Liver (tissue), 9 donors: ENCODE data around the gene ADCK1. TPM values are rescaled to one million over a fixed set of nuclear protein-coding genes. Genes with fewer than 3 reads are reported as not detected.
A peak's percentile ranks its signal among the peaks of the same experiment; 100 is the strongest.

ENCODE experiments used
- DNase-seq: peaks from one replicate; pipeline ENCODE4 v3.0.0-alpha.2; 2017; ENCODE audit warnings: low spot score
- H3K27ac ChIP-seq, 2 donors: one replicate each; pipeline ENCODE4 v1.7.0; 2013; ENCODE audit warnings: inconsistent platforms in 2 of 2, low read length in 2 of 2, control low read depth in 1 of 2, low read depth in 1 of 2, mild to moderate bottlenecking in 1 of 2
- H3K27me3 ChIP-seq, 4 donors: one replicate each; pipeline versions ENCODE4 v1.6.1 to v1.7.0; 2013; ENCODE audit warnings: low read length in 3 of 4, inconsistent platforms in 1 of 4, mild to moderate bottlenecking in 1 of 4, moderate library complexity in 1 of 4; ENCODE audit not compliant: control insufficient read depth in 4 of 4, insufficient read depth in 4 of 4
- H3K36me3 ChIP-seq, 4 donors: one replicate each; pipeline versions ENCODE4 v1.6.1 to v1.7.0; 2013; ENCODE audit warnings: low read length in 3 of 4, mild to moderate bottlenecking in 3 of 4, low read depth in 1 of 4, moderate library complexity in 1 of 4; ENCODE audit not compliant: control insufficient read depth in 4 of 4, insufficient read depth in 3 of 4
- H3K4me1 ChIP-seq, 4 donors: one replicate each; pipeline versions ENCODE4 v1.6.1 to v1.7.0; 2013; ENCODE audit warnings: low read length in 3 of 4, mild to moderate bottlenecking in 3 of 4, moderate library complexity in 1 of 4; ENCODE audit not compliant: control insufficient read depth in 4 of 4, insufficient read depth in 4 of 4
- H3K4me3 ChIP-seq, 3 donors: one replicate each; pipeline versions ENCODE4 v1.6.1 to v1.7.0; 2013; ENCODE audit warnings: low read length in 3 of 3, control low read depth in 1 of 3, low read depth in 1 of 3, mild to moderate bottlenecking in 1 of 3
- H3K9ac ChIP-seq, 2 donors: one replicate each; pipeline ENCODE4 v1.7.0; 2013; ENCODE audit warnings: low read length in 2 of 2, mild to moderate bottlenecking in 2 of 2, moderate library complexity in 2 of 2, control low read depth in 1 of 2, low read depth in 1 of 2
- H3K9me3 ChIP-seq, 4 donors: one replicate each; pipeline versions ENCODE4 v1.6.1 to v1.7.0; 2013; ENCODE audit warnings: low read length in 3 of 4; ENCODE audit not compliant: control insufficient read depth in 4 of 4
- FOXA1 ChIP-seq: IDR thresholded peaks from 2 replicates; pipeline ENCODE4 v1.6.1; 2016; ENCODE audit warnings: antibody characterized with exemption
- FOXA2 ChIP-seq: IDR thresholded peaks from 2 replicates; pipeline ENCODE4 v1.6.1; 2016; ENCODE audit warnings: antibody characterized with exemption
- HNF4G ChIP-seq: IDR thresholded peaks from 2 replicates; pipeline ENCODE4 v1.6.1; 2016; ENCODE audit warnings: antibody characterized with exemption
- JUND ChIP-seq, 2 donors: IDR thresholded peaks; 2 replicates each; pipeline ENCODE4 v1.6.1; 2016; ENCODE audit warnings: antibody characterized with exemption in 2 of 2
- MAX ChIP-seq: IDR thresholded peaks from 2 replicates; pipeline ENCODE4 v1.6.1; 2016; ENCODE audit warnings: antibody characterized with exemption
- NR2F2 ChIP-seq: IDR thresholded peaks from 2 replicates; pipeline ENCODE4 v1.6.1; 2016; ENCODE audit warnings: antibody characterized with exemption
- RAD21 ChIP-seq, 2 donors: IDR thresholded peaks; 2 replicates each; pipeline ENCODE4 v1.6.1; 2016; ENCODE audit warnings: antibody characterized with exemption in 2 of 2, mild to moderate bottlenecking in 2 of 2
- REST ChIP-seq: IDR thresholded peaks from 2 replicates; pipeline ENCODE4 v1.6.1; 2016; ENCODE audit warnings: antibody characterized with exemption, mild to moderate bottlenecking
- TAF1 ChIP-seq: conservative IDR thresholded peaks from 2 replicates; pipeline ENCODE4 v1.6.1; 2016; ENCODE audit warnings: antibody characterized with exemption, mild to moderate bottlenecking
- YY1 ChIP-seq: IDR thresholded peaks from 2 replicates; pipeline ENCODE4 v1.6.1; 2016; ENCODE audit warnings: antibody characterized with exemption, mild to moderate bottlenecking
- ZBTB33 ChIP-seq: IDR thresholded peaks from 2 replicates; pipeline ENCODE4 v1.6.1; 2016; ENCODE audit warnings: antibody characterized with exemption
- WGBS: extraction: QIAGEN DNeasy Blood & Tissue Kit; methylation state at CpG from one replicate; pipeline ENCODE4 v1.1.7; 2013; 5-methylcytosine and 5-hydroxymethylcytosine counted together
- polyA plus RNA-seq, 2 donors: library from polyadenylated mRNA; stranded (reverse) in 1 of 2; unstranded in 1 of 2; fragments of 200-250 nt in 1 of 2; fragments of >200 nt in 1 of 2; fragmentation: Nextera tagmentation in 1 of 2; extraction: Ambion mirVana in 1 of 2; gene quantifications; one replicate each; pipeline versions ENCODE4 v1.2.1 to v1.2.3, GENCODE V29; 2013 to 2015
- total RNA-seq, 2 donors: library from RNA; depleted of rRNA; stranded (reverse); fragments of >200 nt; gene quantifications; one replicate each; pipeline ENCODE4 v1.2.3, GENCODE V29; 2014
- donor health status: healthy.
- donor health status: healthy.
- donor health status: healthy.
- donor health status: healthy.
- donor health status: healthy.

Gene ADCK1
- total and polyA plus RNA-seq, 4 donors: 4.0 to 4.9 (median 4.4) TPM

GRCh38 chr14:77880056-77880455, 80.1 kb downstream of the ADCK1 start (continued):
- TF ChIP-seq MAX (no peak), RAD21 (IDR thresholded peaks at IDR 0.05) (no peak)

- no peak for DNase-seq
Measured at GRCh38 chr14:77882098-77882497, 82.2 kb downstream of the ADCK1 start.

GRCh38 chr14:77882636-77883035, 82.7 kb downstream of the ADCK1 start:
- no peak for DNase-seq

More at GRCh38 chr14:77882098-77882497, 82.2 kb downstream of the ADCK1 start:
- Histone ChIP-seq H3K4me3 (no peak overlapping the region), H3K36me3 (peaks cover 0 to under 1% (median 0%) of the 10 kb centered on the region in 4 donors), H3K9me3 (no peaks in the 10 kb centered on the region), H3K27ac (no peak overlapping the region), H3K4me1 (no peaks in the 10 kb centered on the region), H3K9ac (no peak overlapping the region), H3K27me3 (no peaks in the 10 kb centered on the region)
- 80% methylated on average over 5 of the region's 5 CpGs for WGBS
- TF ChIP-seq NR2F2 (no peak), FOXA2 (no peak), YY1 (no peak), REST (no peak), FOXA1 (no peak), ZBTB33 (no peak), HNF4G (no peak)

GRCh38 chr14:77883131-77883846, 83.4 kb downstream of the ADCK1 start:
- no peaks in the 10 kb centered on the region for H3K4me1 ChIP-seq
- H3K27me3 ChIP-seq: no peaks in the 10 kb centered on the region
- no peaks in the 10 kb centered on the region for H3K9me3 ChIP-seq
- H3K36me3 ChIP-seq: peaks cover 0 to 12% (median 4%) of the 10 kb centered on the region in 4 donors
- H3K9ac ChIP-seq: no peak overlapping the region
- DNase-seq: no peak
- H3K4me3 ChIP-seq: no peak overlapping the region
- 91% methylated on average over 7 of the region's 7 CpGs for WGBS
- TF ChIP-seq TAF1: no peak
- no peak for TF ChIP-seq NR2F2
- no peak for TF ChIP-seq MAX
- no peak overlapping the region for H3K27ac ChIP-seq

More at GRCh38 chr14:77882636-77883035, 82.7 kb downstream of the ADCK1 start:
- Histone ChIP-seq H3K9ac (no peak overlapping the region), H3K27me3 (no peaks in the 10 kb centered on the region), H3K4me3 (no peak overlapping the region), H3K4me1 (no peaks in the 10 kb centered on the region), H3K27ac (no peak overlapping the region), H3K9me3 (no peaks in the 10 kb centered on the region), H3K36me3 (peaks cover 0 to 6% (median 1%) of the 10 kb centered on the region in 4 donors)
- 85% methylated on average over 4 of the region's 4 CpGs for WGBS
- TF ChIP-seq NR2F2 (peak; percentile 65), JUND (IDR thresholded peaks at IDR 0.05) (no peak)
